ENCODE data around the gene ZNRF1. TPM values are rescaled to one million over a fixed set of nuclear protein-coding genes. Genes with fewer than 3 reads are reported as not detected.

ZNRF1 gene
- total and polyA plus RNA-seq, 10 of the 15 experiments (the other 5 are each of a cell fraction or from before 2014, with no cell fraction given) = 5.8 to 25.9 (median 14.3) TPM

DNA sequence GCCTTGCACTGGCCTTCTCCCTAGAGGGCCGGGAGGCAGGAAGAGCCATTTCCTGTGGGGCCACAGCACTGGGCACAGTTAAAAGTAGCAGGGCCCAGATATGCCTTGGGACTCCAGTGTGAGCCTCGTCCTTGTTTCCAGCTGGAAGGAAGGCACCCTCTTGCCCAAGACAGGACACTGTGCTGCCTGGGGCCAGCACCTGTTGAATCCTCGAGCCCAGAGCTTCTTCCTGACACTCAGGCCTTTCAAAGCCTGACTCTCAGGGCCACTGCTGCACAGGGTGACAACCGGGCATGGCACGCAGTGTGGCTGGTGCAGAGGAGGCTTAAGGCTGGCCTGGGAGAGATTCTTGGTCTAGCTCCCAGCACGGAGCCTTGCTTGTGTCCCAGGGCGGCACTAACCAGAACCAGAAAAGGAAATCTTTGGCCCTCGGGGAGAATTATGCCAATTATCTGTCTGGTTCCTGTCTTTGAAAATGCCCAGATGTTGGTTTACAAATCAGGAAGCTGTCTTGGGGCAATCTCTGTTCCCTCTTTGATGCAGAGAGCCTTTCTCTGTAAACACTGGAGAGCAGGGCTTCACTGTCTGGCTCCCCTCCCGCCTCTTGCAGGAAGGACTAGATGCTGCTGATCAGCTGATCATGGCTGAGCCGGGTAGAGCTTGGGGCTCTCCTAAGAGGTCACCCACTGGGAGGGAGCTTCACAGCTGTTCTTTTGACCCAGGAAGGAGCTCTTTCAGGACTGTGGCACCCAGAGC, 106.7 kb downstream of the ZNRF1 start (continued):
- TF ChIP-seq, protein P1, sequence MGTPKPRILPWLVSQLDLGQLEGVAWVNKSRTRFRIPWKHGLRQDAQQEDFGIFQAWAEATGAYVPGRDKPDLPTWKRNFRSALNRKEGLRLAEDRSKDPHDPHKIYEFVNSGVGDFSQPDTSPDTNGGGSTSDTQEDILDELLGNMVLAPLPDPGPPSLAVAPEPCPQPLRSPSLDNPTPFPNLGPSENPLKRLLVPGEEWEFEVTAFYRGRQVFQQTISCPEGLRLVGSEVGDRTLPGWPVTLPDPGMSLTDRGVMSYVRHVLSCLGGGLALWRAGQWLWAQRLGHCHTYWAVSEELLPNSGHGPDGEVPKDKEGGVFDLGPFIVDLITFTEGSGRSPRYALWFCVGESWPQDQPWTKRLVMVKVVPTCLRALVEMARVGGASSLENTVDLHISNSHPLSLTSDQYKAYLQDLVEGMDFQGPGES (IDR thresholded peaks at IDR 0.05) = no peak
- TF ChIP-seq, protein P2, sequence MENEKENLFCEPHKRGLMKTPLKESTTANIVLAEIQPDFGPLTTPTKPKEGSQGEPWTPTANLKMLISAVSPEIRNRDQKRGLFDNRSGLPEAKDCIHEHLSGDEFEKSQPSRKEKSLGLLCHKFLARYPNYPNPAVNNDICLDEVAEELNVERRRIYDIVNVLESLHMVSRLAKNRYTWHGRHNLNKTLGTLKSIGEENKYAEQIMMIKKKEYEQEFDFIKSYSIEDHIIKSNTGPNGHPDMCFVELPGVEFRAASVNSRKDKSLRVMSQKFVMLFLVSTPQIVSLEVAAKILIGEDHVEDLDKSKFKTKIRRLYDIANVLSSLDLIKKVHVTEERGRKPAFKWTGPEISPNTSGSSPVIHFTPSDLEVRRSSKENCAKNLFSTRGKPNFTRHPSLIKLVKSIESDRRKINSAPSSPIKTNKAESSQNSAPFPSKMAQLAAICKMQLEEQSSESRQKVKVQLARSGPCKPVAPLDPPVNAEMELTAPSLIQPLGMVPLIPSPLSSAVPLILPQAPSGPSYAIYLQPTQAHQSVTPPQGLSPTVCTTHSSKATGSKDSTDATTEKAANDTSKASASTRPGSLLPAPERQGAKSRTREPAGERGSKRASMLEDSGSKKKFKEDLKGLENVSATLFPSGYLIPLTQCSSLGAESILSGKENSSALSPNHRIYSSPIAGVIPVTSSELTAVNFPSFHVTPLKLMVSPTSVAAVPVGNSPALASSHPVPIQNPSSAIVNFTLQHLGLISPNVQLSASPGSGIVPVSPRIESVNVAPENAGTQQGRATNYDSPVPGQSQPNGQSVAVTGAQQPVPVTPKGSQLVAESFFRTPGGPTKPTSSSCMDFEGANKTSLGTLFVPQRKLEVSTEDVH (IDR thresholded peaks at IDR 0.05; ENCODE audit: low read depth, partially characterized antibody) = no peak
- TF ChIP-seq TCF3 (IDR thresholded peaks at IDR 0.05; ENCODE audit: borderline replicate concordance, insufficient read depth, low read depth, low read length) = no peak

DNA sequence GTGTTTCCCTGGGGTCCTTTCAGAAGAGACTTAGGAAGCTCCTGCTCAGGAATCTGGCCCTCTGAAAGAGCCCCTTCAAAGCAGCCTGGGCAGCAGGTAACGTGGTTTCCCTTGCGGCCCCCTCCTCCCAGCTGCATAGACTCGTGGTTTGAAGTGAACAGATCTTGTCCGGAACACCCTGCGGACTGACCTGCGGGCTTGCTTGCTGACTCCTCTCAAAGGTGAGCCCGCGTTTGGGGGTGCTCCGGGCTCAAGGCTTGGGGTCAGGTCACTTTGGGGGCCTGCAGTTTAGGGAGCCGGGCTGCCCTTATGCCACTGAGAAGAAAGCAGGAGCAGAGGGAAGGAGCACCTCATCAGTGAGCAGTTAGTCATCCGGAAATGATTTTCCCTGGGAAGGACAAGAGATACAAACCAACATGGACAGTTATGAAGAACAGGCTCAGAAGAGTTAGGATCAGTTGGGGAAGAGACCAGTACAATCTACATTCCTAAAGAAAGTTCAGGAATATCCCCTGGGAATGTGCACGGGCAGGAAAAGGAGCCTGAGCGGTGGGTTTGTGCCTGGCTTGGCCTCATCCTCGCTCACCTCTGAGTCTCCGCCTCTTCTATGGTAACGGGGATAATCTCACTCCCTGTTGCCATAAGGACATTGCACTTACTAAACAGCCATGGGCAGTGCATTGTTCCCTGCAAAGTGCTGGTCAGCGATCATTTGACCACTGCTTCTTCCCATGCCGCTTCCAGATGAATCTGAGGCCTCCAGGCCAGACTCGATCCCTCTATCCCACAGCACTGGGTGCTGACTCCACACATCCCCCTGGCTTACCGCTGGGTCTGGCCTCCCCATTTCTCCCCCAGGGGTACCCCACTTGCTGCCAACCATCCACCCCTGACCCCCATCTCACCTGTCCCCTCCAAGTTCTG, 107.8 kb downstream of the ZNRF1 start:
- DNase-seq (ENCODE audit: low read depth, low spot score) (no peak), FAIRE-seq (no peak), ATAC-seq (no peak)
- Histone ChIP-seq H3K4me2 (ENCODE audit: control insufficient read depth, insufficient read depth) (no peak overlapping the region), H2AFZ (ENCODE audit: control insufficient read depth, low read depth, low read length) (no peak overlapping the region), H4K20me1 (ENCODE audit: control insufficient read depth, insufficient read depth) (no peaks in the 10 kb centered on the region), H3K9me3 (replicated peaks; ENCODE audit: control insufficient read depth, insufficient read depth, low read length) (no peaks in the 10 kb centered on the region), H3K79me2 (ENCODE audit: control insufficient read depth, insufficient read depth, low read length) (no peaks in the 10 kb centered on the region), H3K27me3 (replicated peaks in 1 of 2; ENCODE audit: control insufficient read depth in 2 of 2, insufficient read depth in 2 of 2, low read length in 1 of 2) (no peaks in the 10 kb centered on the region), H3K9ac (ENCODE audit: control insufficient read depth, insufficient read depth, low read length) (no peak overlapping the region), H3K36me3 (ENCODE audit: control insufficient read depth in 2 of 2, insufficient read depth in 2 of 2, low read length in 1 of 2) (no peaks in the 10 kb centered on the region; a peak in 2 of 4 replicates), H3K4me1 (ENCODE audit: control insufficient read depth, insufficient read depth, low read length) (peaks cover 31% of the 10 kb centered on the region), H3K4me3 (no peak overlapping the region), H3K27ac (ENCODE audit: control insufficient read depth, insufficient read depth) (no peak overlapping the region)
- CTCF ChIA-PET = interaction anchor here (0.9 to 1.8 kb wide), 2 partner anchors 64 to 108 kb away, joined by 3 to 6 read pairs; partner anchors contain the start of gene ZNRF1
- BruUV-seq (replicated peaks) = no TSS peak
- SMC1A ChIA-PET (ENCODE audit: uncharacterized antibody, unreplicated experiment) = interaction anchor here (1.7 to 6.7 kb wide), 2 partner anchors 108 to 109 kb away, joined by 6 to 69 read pairs; partner anchors contain the start of gene ZNRF1
- intact Hi-C loops (cut with micrococcal nuclease; ENCODE audit: unreplicated experiment) = no loop called here
- WGBS (ENCODE audit: insufficient coverage, insufficient replicate concordance, low lambda C conversion rate, missing lambda C conversion rate) = 91% methylated on average over 19 of the region's 20 CpGs
- RAD21 ChIA-PET (ENCODE audit: unreplicated experiment) = interaction anchor here (1.2 to 4.9 kb wide), 2 partner anchors 89 to 99 kb away, joined by 3 to 46 read pairs; no protein-coding TSS in a partner anchor
- POLR2A ChIA-PET = no interaction called here
- in situ Hi-C loops (cut with MboI) = loop anchor here (5.0 to 10.0 kb wide), 3 partner anchors 62 to 404 kb away; partner anchors contain the start of gene MLKL
- TF ChIP-seq NR2F1 (conservative IDR thresholded peaks at IDR 0.05) (no peak), SMARCA5 (IDR thresholded peaks at IDR 0.05) (no peak)

Data from GM12878 (cell line).